Thoracic aorta (tissue), 2 donors: ENCODE results near the gene CT45A1. TPM values are rescaled to one million over a fixed set of nuclear protein-coding genes. Genes with fewer than 3 reads are reported as not detected.
"Not testable (repeated sequence)": the region's sequence is repeated elsewhere in the genome, so short reads cannot be mapped to it uniquely, and the experiment has no call there.

ENCODE experiments used
- ATAC-seq: fragments of 150-250 bp; one replicate; pipeline ENCODE4 v1.8.0; 2017; ENCODE audit warnings: low read depth; ENCODE audit not compliant: insufficient number of reproducible peaks, low FRiP score
- DNase-seq: peaks from one replicate; pipeline ENCODE4 v3.0.0-alpha.2; 2020; ENCODE audit warnings: low spot score
- H3K27ac ChIP-seq, 2 donors: fragments of 200-600 bp; sonication (generic); 1 replicate in 1 of 2; 2 replicates in 1 of 2; pipeline ENCODE4 v1.5.1; 2016; ENCODE audit warnings: mild to moderate bottlenecking in 2 of 2, moderate library complexity in 2 of 2
- H3K27me3 ChIP-seq: fragments of 200-600 bp; sonication (generic); replicated peaks from 2 replicates; pipeline ENCODE4 v1.6.0; 2016; ENCODE audit warnings: mild to moderate bottlenecking; ENCODE audit not compliant: insufficient read depth
- H3K36me3 ChIP-seq: fragments of 200-600 bp; sonication (generic); one replicate; pipeline ENCODE4 v1.5.1; 2016
- H3K4me1 ChIP-seq, 2 donors: fragments of 200-600 bp; sonication (generic); 1 replicate in 1 of 2; 2 replicates in 1 of 2; pipeline versions ENCODE4 v1.5.1 to v1.6.0; 2016; ENCODE audit warnings: low read depth in 2 of 2, mild to moderate bottlenecking in 1 of 2; ENCODE audit not compliant: control insufficient read depth in 1 of 2
- H3K4me3 ChIP-seq: fragments of 200-600 bp; sonication (generic); 2 replicates; pipeline ENCODE4 v1.5.1; 2016; ENCODE audit warnings: mild to moderate bottlenecking
- H3K9me3 ChIP-seq: fragments of 200-600 bp; sonication (generic); 2 replicates; pipeline ENCODE4 v1.5.1; 2016
- total RNA-seq, 2 donors: library from RNA; depleted of rRNA; stranded (reverse); fragments of >200 nt; gene quantifications; one replicate each; pipeline versions ENCODE4 v1.1.0 to v1.2.3, GENCODE V29; 2016
- TF ChIP-seq, protein P1 (sequence below): fragments of 200-600 bp; sonication (generic); IDR thresholded peaks from one replicate; pipeline ENCODE4 v1.5.1; 2019; ENCODE audit warnings: antibody characterized with exemption

The CT45A1 gene
- total RNA-seq: not detected

- not testable (repeated sequence) for ATAC-seq, DNase-seq, H3K4me1 ChIP-seq, H3K4me3 ChIP-seq, H3K27ac ChIP-seq, H3K9me3 ChIP-seq, H3K27me3 ChIP-seq, H3K36me3 ChIP-seq
These were observed at the start of gene CT45A1 for GRCh38 chrX:135713183-135713689. TSS of gene CT45A1 (plus strand) at chrX:135713639. CDS start at chrX:135718941, 5,302 bp downstream.

GRCh38 chrX:135672979-135673378 is 40.5 kb upstream of the CT45A1 start:
- H3K27me3 ChIP-seq, H3K27ac ChIP-seq, H3K36me3 ChIP-seq, H3K4me3 ChIP-seq, DNase-seq, H3K4me1 ChIP-seq, H3K9me3 ChIP-seq, ATAC-seq: not testable (repeated sequence)

- H3K27ac ChIP-seq: no peak overlapping the region
- H3K4me3 ChIP-seq: no peak overlapping the region
- no peaks in the 10 kb centered on the region for H3K36me3 ChIP-seq
- H3K4me1 ChIP-seq: no peaks in the 10 kb centered on the region
- DNase-seq (no peak), ATAC-seq (no peak)
- H3K9me3 ChIP-seq: no peaks in the 10 kb centered on the region
- TF ChIP-seq, protein P1, sequence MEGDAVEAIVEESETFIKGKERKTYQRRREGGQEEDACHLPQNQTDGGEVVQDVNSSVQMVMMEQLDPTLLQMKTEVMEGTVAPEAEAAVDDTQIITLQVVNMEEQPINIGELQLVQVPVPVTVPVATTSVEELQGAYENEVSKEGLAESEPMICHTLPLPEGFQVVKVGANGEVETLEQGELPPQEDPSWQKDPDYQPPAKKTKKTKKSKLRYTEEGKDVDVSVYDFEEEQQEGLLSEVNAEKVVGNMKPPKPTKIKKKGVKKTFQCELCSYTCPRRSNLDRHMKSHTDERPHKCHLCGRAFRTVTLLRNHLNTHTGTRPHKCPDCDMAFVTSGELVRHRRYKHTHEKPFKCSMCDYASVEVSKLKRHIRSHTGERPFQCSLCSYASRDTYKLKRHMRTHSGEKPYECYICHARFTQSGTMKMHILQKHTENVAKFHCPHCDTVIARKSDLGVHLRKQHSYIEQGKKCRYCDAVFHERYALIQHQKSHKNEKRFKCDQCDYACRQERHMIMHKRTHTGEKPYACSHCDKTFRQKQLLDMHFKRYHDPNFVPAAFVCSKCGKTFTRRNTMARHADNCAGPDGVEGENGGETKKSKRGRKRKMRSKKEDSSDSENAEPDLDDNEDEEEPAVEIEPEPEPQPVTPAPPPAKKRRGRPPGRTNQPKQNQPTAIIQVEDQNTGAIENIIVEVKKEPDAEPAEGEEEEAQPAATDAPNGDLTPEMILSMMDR: no peak
- H3K27me3 ChIP-seq: no peaks in the 10 kb centered on the region
These were observed 25.3 kb upstream of the CT45A1 start for GRCh38 chrX:135688137-135688536.

GRCh38 chrX:135695471-135695870 is 18.0 kb upstream of the CT45A1 start:
- Histone ChIP-seq H3K27ac (no peak overlapping the region), H3K36me3 (no peaks in the 10 kb centered on the region), H3K9me3 (no peaks in the 10 kb centered on the region), H3K4me3 (no peak overlapping the region), H3K27me3 (no peaks in the 10 kb centered on the region), H3K4me1 (no peaks in the 10 kb centered on the region)
- no peak for DNase-seq
- no peak for ATAC-seq
- TF ChIP-seq, protein P1: no peak

DNA sequence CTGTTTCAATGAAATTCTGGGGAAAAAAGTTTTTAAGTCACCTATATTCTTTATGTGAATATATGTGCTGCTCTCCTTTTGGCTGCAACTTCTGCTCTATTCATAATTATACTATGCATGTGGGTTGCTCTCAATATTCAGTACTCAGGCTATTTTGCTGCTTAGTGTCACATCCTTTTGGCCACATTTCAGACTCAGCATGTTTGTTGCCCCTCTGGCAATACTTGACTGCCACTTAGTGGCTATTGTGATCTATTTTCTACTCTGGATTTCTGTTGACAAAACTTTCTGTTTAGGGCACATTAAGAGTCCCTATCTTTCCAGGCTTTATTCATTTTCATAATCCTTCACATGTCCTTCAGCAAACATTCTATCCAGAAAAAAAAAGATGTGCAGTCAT is 15.8 kb upstream of the CT45A1 start:
- no peaks in the 10 kb centered on the region for H3K36me3 ChIP-seq
- ATAC-seq: no peak

DNA sequence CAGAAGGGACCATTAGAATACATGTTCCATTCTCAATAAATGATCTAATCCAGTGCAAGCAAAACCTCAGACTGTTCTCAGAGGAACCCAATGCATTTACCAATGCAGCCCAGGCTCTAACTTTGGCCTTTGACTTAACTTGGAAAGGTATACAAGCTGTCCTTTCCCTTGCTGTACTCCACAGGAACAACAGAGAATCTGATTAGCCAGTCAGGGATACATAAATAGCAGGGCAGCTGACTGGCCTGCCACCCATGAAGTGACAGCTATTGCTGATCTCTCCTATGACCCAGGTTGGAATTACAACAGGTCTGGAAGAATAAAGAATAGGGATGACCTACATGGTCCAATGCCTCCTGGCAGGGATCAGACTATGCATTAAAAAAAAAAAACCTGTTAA is 14.5 kb upstream of the CT45A1 start:
- ATAC-seq: no peak
- no peak for DNase-seq
- H3K27me3 ChIP-seq: no peaks in the 10 kb centered on the region
- TF ChIP-seq, protein P1: no peak
- H3K27ac ChIP-seq: no peak overlapping the region
- H3K36me3 ChIP-seq: no peaks in the 10 kb centered on the region
- H3K4me1 ChIP-seq: no peaks in the 10 kb centered on the region
- no peaks in the 10 kb centered on the region for H3K9me3 ChIP-seq
- no peak overlapping the region for H3K4me3 ChIP-seq

More for the DNA sequence above, 15.8 kb upstream of the CT45A1 start:
- TF ChIP-seq, protein P1: no peak
- Histone ChIP-seq H3K27ac (no peak overlapping the region), H3K27me3 (no peaks in the 10 kb centered on the region), H3K9me3 (no peaks in the 10 kb centered on the region), H3K4me3 (no peak overlapping the region), H3K4me1 (no peaks in the 10 kb centered on the region)
- no peak for DNase-seq
